H1 (cell line): Measurements from ENCODE around the gene HS6ST2. TPM values are rescaled to one million over a fixed set of nuclear protein-coding genes. Genes with fewer than 3 reads are reported as not detected.

Experiments used
- CBX5 ChIP-seq: fragments of 300-800, 300-1000 bp; sonication (generic); IDR thresholded peaks from 2 replicates; pipeline ENCODE4 v1.7.1; 2016; ENCODE audit warnings: antibody characterized with exemption, low read length, low read depth
- CHD7 ChIP-seq: fragments of 300-600 bp; sonication (generic); IDR thresholded peaks from 2 replicates; pipeline ENCODE4 v1.7.1; 2012; ENCODE audit warnings: low read length, moderate library complexity, mild to moderate bottlenecking, inconsistent platforms; ENCODE audit not compliant: insufficient replicate concordance
- CREB1 ChIP-seq: IDR thresholded peaks from 2 replicates; pipeline ENCODE4 v1.6.1; 2012; ENCODE audit warnings: inconsistent platforms
- TCF12 ChIP-seq: IDR thresholded peaks from 2 replicates; pipeline ENCODE4 v1.6.1; 2011; ENCODE audit warnings: low read depth, mild to moderate bottlenecking, low read length
- polyA plus RNA-seq, 7 experiments: library from polyadenylated mRNA; depleted of rRNA in 3 of 7; stranded (reverse) in 5 of 7; unstranded in 2 of 7; fragments of >200 nt in 5 of 7; fragments of 200-250 nt in 2 of 7; gene quantifications; 1 replicate in 5 of 7; 2 replicates in 1 of 7; 4 replicates in 1 of 7; pipeline versions ENCODE4 v1.2.1 to v1.2.3, GENCODE V29; 2011 to 2013; ENCODE audit warnings: missing spikeins in 2 of 7, mixed read lengths in 2 of 7
- total RNA-seq: library from RNA; stranded (reverse); fragmentation: NEBNext Ultra II Directional; extraction: Animal tissue kit (Norgen Biotek cat#: 25700); gene quantifications from 2 replicates; pipeline ENCODE4 v1.2.1, GENCODE V29; 2021

HS6ST2 gene
- total and polyA plus RNA-seq, 2 of the 8 experiments (the other 6 are each of a cell fraction or from before 2014, with no cell fraction given) = 3.9 TPM

- TF ChIP-seq CHD7 (no peak), TCF12 (no peak), CBX5 (no peak), CREB1 (no peak)
- TF ChIP-seq, all 59 proteins: peak for 0
Measured at GRCh38 chrX:132639446-132639845, 319.0 kb downstream of the HS6ST2 start (continued).
